OCI-LY1 (cell line): ENCODE results near the gene ZNF655.

Source experiments
- H2AFZ ChIP-seq: fragments of 200-600 bp; sonication (generic), shearing (Covaris generic); 2 replicates; pipeline ENCODE4 v1.6.0; 2014; ENCODE audit warnings: antibody characterized with exemption, mild to moderate bottlenecking, low read length
- H3F3A ChIP-seq: fragments of 200-600 bp; sonication (generic), shearing (Covaris generic); 2 replicates; pipeline ENCODE4 v1.6.0; 2014; ENCODE audit warnings: mild to moderate bottlenecking, antibody characterized with exemption, low read length, moderate library complexity; ENCODE audit not compliant: insufficient read depth
- H3K27ac ChIP-seq: fragments of 200-600 bp; sonication (generic); 2 replicates; pipeline ENCODE4 v1.5.1; 2014; ENCODE audit warnings: low read length, mixed run types, mild to moderate bottlenecking, low read depth; ENCODE audit not compliant: poor library complexity, severe bottlenecking
- H3K27me3 ChIP-seq: fragments of 200-600 bp; sonication (generic); 2 replicates; pipeline ENCODE4 v1.6.0; 2014; ENCODE audit warnings: antibody characterized with exemption, mild to moderate bottlenecking, low read length, moderate library complexity; ENCODE audit not compliant: insufficient read depth
- H3K36me3 ChIP-seq: fragments of 200-600 bp; sonication (generic); 2 replicates; pipeline ENCODE4 v1.6.1; 2014; ENCODE audit warnings: mild to moderate bottlenecking, antibody characterized with exemption, low read length, moderate library complexity, mixed read lengths; ENCODE audit not compliant: insufficient read depth
- H3K4me1 ChIP-seq: fragments of 200-600 bp; sonication (generic); 2 replicates; pipeline ENCODE4 v1.5.1; 2014; ENCODE audit warnings: mild to moderate bottlenecking, low read length, moderate library complexity; ENCODE audit not compliant: insufficient read depth, severe bottlenecking
- H3K4me2 ChIP-seq: fragments of 200-600 bp; sonication (generic), shearing (Covaris generic); 2 replicates; pipeline ENCODE4 v1.6.1; 2014; ENCODE audit warnings: low read length
- H3K4me3 ChIP-seq: fragments of 200-600 bp; sonication (generic); 2 replicates; pipeline ENCODE4 v1.5.1; 2014; ENCODE audit warnings: low read length, low read depth, mild to moderate bottlenecking, mixed read lengths; ENCODE audit not compliant: poor library complexity, severe bottlenecking
- H3K79me2 ChIP-seq: fragments of 200-600 bp; shearing (Covaris generic); 2 replicates; pipeline ENCODE4 v1.6.1; 2016; ENCODE audit warnings: mixed run types, low read length, mixed read lengths; ENCODE audit not compliant: insufficient read depth
- H3K9ac ChIP-seq: fragments of 200-600 bp; sonication (generic), shearing (Covaris generic); 2 replicates; pipeline ENCODE4 v1.6.1; 2014; ENCODE audit warnings: mild to moderate bottlenecking, low read length, mixed read lengths
- H3K9me2 ChIP-seq: fragments of 200-600 bp; sonication (generic), shearing (Covaris generic); 2 replicates; pipeline ENCODE4 v1.6.1; 2014; ENCODE audit warnings: low read depth, mild to moderate bottlenecking, low read length, mixed read lengths
- H3K9me3 ChIP-seq: fragments of 200-600 bp; shearing (Covaris generic); 2 replicates; pipeline ENCODE4 v1.6.1; 2014; ENCODE audit warnings: low read length, mixed read lengths
- H4K20me1 ChIP-seq: fragments of 200-600 bp; sonication (generic), shearing (Covaris generic); 2 replicates; pipeline ENCODE4 v1.6.0; 2016; ENCODE audit warnings: mild to moderate bottlenecking, low read length; ENCODE audit not compliant: insufficient read depth
- EZH2 ChIP-seq: fragments of 200-600 bp; sonication (generic), shearing (Covaris generic); IDR thresholded peaks from 2 replicates; pipeline ENCODE4 v1.8.0; 2017; ENCODE audit warnings: borderline replicate concordance, mixed run types, mild to moderate bottlenecking, antibody characterized with exemption, low read length, moderate library complexity, mixed read lengths
- TF ChIP-seq, protein P1 (sequence below): fragments of 200-600 bp; sonication (generic), shearing (Covaris generic); IDR thresholded peaks from 2 replicates; pipeline ENCODE4 v1.5.1; 2017; ENCODE audit warnings: mild to moderate bottlenecking, antibody characterized with exemption, low read length, moderate library complexity, mixed read lengths

The ZNF655 gene

DNA sequence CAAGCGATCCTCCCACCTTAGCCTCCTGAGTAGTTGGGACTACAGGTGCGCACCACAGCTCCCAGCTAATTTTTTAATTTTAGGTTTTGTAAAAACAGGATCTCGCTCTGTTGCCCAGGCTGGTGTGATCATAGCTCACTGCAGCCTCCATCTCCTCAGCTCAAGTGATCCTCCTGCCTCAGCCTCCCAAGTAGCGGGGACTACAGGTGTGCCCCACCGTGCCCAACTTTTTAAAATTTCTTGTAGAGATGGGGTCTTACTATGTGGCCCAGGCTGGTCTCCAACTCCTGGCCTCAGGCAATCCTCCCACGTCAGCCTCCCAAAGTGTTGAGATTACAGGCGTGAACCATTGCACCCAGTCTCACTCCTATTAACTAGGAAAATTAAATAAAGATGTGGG is 47.1 kb downstream of the ZNF655 start:
- no peak for TF ChIP-seq EZH2
- TF ChIP-seq, protein P1, sequence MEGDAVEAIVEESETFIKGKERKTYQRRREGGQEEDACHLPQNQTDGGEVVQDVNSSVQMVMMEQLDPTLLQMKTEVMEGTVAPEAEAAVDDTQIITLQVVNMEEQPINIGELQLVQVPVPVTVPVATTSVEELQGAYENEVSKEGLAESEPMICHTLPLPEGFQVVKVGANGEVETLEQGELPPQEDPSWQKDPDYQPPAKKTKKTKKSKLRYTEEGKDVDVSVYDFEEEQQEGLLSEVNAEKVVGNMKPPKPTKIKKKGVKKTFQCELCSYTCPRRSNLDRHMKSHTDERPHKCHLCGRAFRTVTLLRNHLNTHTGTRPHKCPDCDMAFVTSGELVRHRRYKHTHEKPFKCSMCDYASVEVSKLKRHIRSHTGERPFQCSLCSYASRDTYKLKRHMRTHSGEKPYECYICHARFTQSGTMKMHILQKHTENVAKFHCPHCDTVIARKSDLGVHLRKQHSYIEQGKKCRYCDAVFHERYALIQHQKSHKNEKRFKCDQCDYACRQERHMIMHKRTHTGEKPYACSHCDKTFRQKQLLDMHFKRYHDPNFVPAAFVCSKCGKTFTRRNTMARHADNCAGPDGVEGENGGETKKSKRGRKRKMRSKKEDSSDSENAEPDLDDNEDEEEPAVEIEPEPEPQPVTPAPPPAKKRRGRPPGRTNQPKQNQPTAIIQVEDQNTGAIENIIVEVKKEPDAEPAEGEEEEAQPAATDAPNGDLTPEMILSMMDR, result no peak
- H2AFZ ChIP-seq, result no peak overlapping the region

DNA sequence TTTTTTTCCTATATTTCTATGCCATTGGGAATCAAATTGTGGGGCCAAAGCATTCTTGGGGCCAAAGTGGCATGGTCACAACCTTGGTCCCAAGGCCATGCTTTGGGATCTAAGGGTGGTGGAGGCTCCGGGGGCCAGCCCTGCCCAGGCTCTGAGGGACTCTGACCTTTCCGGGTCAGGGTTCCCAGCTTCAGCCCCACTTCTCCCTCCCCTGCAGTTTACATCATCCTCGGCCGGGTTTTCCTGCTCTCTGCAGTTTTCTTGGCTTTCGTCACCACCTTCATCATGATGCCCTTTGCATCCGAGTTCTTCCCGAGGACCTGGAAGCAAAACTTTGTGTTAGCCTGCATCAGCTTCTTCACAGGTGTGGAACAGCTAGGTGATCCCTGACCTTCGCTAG is 48.1 kb downstream of the ZNF655 start:
- TF ChIP-seq, protein P1, result no peak
- TF ChIP-seq EZH2, result no peak
- no peaks in the 10 kb centered on the region for H3K79me2 ChIP-seq
- H4K20me1 ChIP-seq, result no peaks in the 10 kb centered on the region
- no peaks in the 10 kb centered on the region for H3F3A ChIP-seq
- no peaks in the 10 kb centered on the region for H3K4me1 ChIP-seq
- H2AFZ ChIP-seq, result no peak overlapping the region
- 0 out of 2 replicates have a peak, but pooled peaks cover 1% of the 10 kb centered on the region for H3K27me3 ChIP-seq
- no peak overlapping the region for H3K27ac ChIP-seq
- H3K4me2 ChIP-seq, result no peak overlapping the region
- no peak overlapping the region for H3K4me3 ChIP-seq
- no peaks in the 10 kb centered on the region for H3K9me2 ChIP-seq
- no peaks in the 10 kb centered on the region for H3K36me3 ChIP-seq
- H3K9ac ChIP-seq, result no peak overlapping the region
- H3K9me3 ChIP-seq, result no peaks in the 10 kb centered on the region

More for the DNA sequence above, 47.1 kb downstream of the ZNF655 start:
- H3K36me3 ChIP-seq, result no peaks in the 10 kb centered on the region
- H3K9me2 ChIP-seq, result no peaks in the 10 kb centered on the region
- no peaks in the 10 kb centered on the region for H3F3A ChIP-seq
- no peaks in the 10 kb centered on the region for H3K4me1 ChIP-seq
- no peak overlapping the region for H3K27ac ChIP-seq
- H4K20me1 ChIP-seq, result no peaks in the 10 kb centered on the region
- no peak overlapping the region for H3K9ac ChIP-seq
- H3K4me2 ChIP-seq, result no peak overlapping the region
- no peaks in the 10 kb centered on the region for H3K79me2 ChIP-seq
- H3K4me3 ChIP-seq, result no peak overlapping the region
- no peaks in the 10 kb centered on the region for H3K27me3 ChIP-seq
- H3K9me3 ChIP-seq, result no peaks in the 10 kb centered on the region

DNA sequence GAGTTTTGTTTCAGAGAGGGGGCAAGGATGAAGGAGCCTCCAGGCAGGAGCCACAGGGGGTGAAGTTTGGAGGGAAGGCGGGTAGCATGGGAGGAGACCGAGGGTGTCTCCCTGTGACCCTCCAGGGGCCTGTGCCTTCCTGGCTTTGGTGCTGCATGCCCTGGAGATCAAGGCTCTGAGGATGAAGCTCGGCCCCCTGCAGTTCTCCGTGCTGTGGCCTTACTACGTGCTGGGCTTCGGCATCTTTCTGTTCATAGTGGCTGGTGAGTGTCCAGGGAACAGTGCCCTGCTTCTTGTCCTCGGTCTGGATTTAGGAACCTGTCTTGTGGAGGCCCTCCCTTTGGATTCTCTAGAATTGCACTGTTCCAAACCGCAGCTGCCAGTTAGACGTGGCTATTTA is 49.1 kb downstream of the ZNF655 start:
- Histone ChIP-seq H4K20me1 (no peaks in the 10 kb centered on the region), H3K4me1 (no peaks in the 10 kb centered on the region), H3K4me3 (no peak overlapping the region), H3K36me3 (no peaks in the 10 kb centered on the region), H3K27me3 (0 out of 2 replicates have a peak, but pooled peaks cover 3% of the 10 kb centered on the region), H3K4me2 (no peak overlapping the region), H3K79me2 (no peaks in the 10 kb centered on the region), H3F3A (no peaks in the 10 kb centered on the region), H3K9me3 (no peaks in the 10 kb centered on the region), H3K27ac (no peak overlapping the region), H3K9me2 (no peaks in the 10 kb centered on the region), H2AFZ (no peak overlapping the region), H3K9ac (no peak overlapping the region)
- no peak for TF ChIP-seq EZH2
- TF ChIP-seq, protein P1, result no peak
